ENCODE data around the gene MACROD1. TPM values are rescaled to one million over a fixed set of nuclear protein-coding genes. Genes with fewer than 3 reads are reported as not detected.

The MACROD1 gene
- total and polyA plus RNA-seq, 2 of the 13 experiments (the other 11 are each of a cell fraction or from before 2014, with no cell fraction given) = 23.1 to 34.5 TPM

- in situ Hi-C loops (cut with HindIII; ENCODE audit: extremely low pct_ligation_motif_present, low pct_unique_long_range_greater_than_20kb) (no loop called here), intact Hi-C loops (cut with micrococcal nuclease; ENCODE audit: unreplicated experiment) (no loop called here)
- Histone ChIP-seq H3K27me3 (ENCODE audit: control insufficient read depth in 1 of 2, insufficient read depth in 2 of 2, low read length in 2 of 2) (no peaks in the 10 kb centered on the region), H3K27ac (ENCODE audit: extremely low read length, insufficient read depth, low read length) (no peak overlapping the region), H2AFZ (ENCODE audit: low read length) (no peak overlapping the region), H3K9ac (ENCODE audit: insufficient read depth, low read depth, low read length) (no peak overlapping the region), H3K36me3 (replicated peaks in 1 of 2; ENCODE audit: control insufficient read depth in 1 of 2, insufficient read depth in 2 of 2, low read length in 2 of 2) (no peaks in the 10 kb centered on the region), H3K4me1 (ENCODE audit: insufficient read depth, low read length) (peaks cover 40% of the 10 kb centered on the region), H3K9me3 (ENCODE audit: low read length) (no peaks in the 10 kb centered on the region), H3K4me2 (ENCODE audit: low read depth, low read length) (no peak overlapping the region), H3K4me3 (replicated peaks in 1 of 3; ENCODE audit: insufficient read depth in 1 of 3, low read depth in 2 of 3, low read length in 3 of 3) (no peak overlapping the region), H4K20me1 (ENCODE audit: insufficient read depth, low read length) (peaks cover 6% of the 10 kb centered on the region; the same call in 1 of the 2 replicates), H3K79me2 (ENCODE audit: insufficient read depth, low read length) (no peaks in the 10 kb centered on the region)
- ATAC-seq (no peak), FAIRE-seq (no peak), DNase-seq (ENCODE audit: low spot score) (no peak)
- 86% methylated on average over 4 of the region's 4 CpGs for WGBS (ENCODE audit: low lambda C conversion rate)
- no TSS peak for BruUV-seq (replicated peaks)
- POLR2A ChIA-PET = interaction anchor here (1.3 kb wide), 1 partner anchor 14 kb away, joined by 7 read pairs; no protein-coding TSS in a partner anchor
- TF ChIP-seq NFRKB (IDR thresholded peaks at IDR 0.05) (peak; percentile 32; the same call in 1 of the 2 replicates), GTF2F1 (IDR thresholded peaks at IDR 0.05; ENCODE audit: low read length) (no peak), ZNF431 (CRISPR knock-in tag; IDR thresholded peaks at IDR 0.05; ENCODE audit: borderline replicate concordance, low read depth) (no peak), FUBP1 (CRISPR knock-in tag; IDR thresholded peaks at IDR 0.05; ENCODE audit: borderline replicate concordance) (no peak), ARNT (IDR thresholded peaks at IDR 0.05) (0 out of 2 replicates have a peak, but pooled peaks have one; percentile 77), NBN (conservative IDR thresholded peaks at IDR 0.05) (0 out of 2 replicates have a peak, but pooled peaks have one; percentile 30), ARHGAP35 (CRISPR knock-in tag; IDR thresholded peaks at IDR 0.05; ENCODE audit: borderline replicate concordance) (no peak), CHCHD3 (CRISPR knock-in tag; IDR thresholded peaks at IDR 0.05) (no peak), ZNF678 (CRISPR knock-in tag; IDR thresholded peaks at IDR 0.05) (no peak), MNT (IDR thresholded peaks at IDR 0.05) (0 out of 2 replicates have a peak, but pooled peaks have one; percentile 6), SIX4 (CRISPR knock-in tag; IDR thresholded peaks at IDR 0.05) (no peak), ZNF263 (CRISPR knock-in tag; IDR thresholded peaks at IDR 0.05) (no peak), FOXP1 (IDR thresholded peaks at IDR 0.05) (0 out of 2 replicates have a peak, but pooled peaks have one; percentile 42), FOXP1 (CRISPR knock-in tag; IDR thresholded peaks at IDR 0.05) (no peak), TRIM22 (IDR thresholded peaks at IDR 0.05) (0 out of 2 replicates have a peak, but pooled peaks have one; percentile 63), MEIS2 (CRISPR knock-in tag; IDR thresholded peaks at IDR 0.05) (no peak), CREM (IDR thresholded peaks at IDR 0.05) (no peak), CREM (CRISPR knock-in tag; IDR thresholded peaks at IDR 0.05) (no peak), ZNF710 (CRISPR knock-in tag; IDR thresholded peaks at IDR 0.05; ENCODE audit: borderline replicate concordance) (peak; percentile 73; the same call in 1 of the 2 replicates)
- CTCF ChIA-PET (ENCODE audit: low intra/inter-chr PET ratio, low total read pairs) = no interaction called here
Observed at GRCh38 chr11:64099436-64099835, 66.5 kb downstream of the MACROD1 start.

Data from HepG2 (cell line).